Measurements from ENCODE around the gene HCN2.
"Not testable (repeated sequence)": the region's sequence is repeated elsewhere in the genome, so short reads cannot be mapped to it uniquely, and the experiment has no call there.

GRCh38 chr19:621191-621590 is 31.5 kb downstream of the HCN2 start:
- TF ChIP-seq POLR2A (IDR thresholded peaks at IDR 0.05; ENCODE audit: low read length); GATA1 (IDR thresholded peaks at IDR 0.05; ENCODE audit: low read depth, low read length): not testable (repeated sequence)
